Measurements from ENCODE around the gene GBP2.

GRCh38 chr1:89104147-89104546 lies 21.8 kb downstream of the GBP2 start:
- TF ChIP-seq CTCF (IDR thresholded peaks at IDR 0.05; ENCODE audit: low read depth, low read length, missing input control), result no peak
- TF ChIP-seq, protein P1, sequence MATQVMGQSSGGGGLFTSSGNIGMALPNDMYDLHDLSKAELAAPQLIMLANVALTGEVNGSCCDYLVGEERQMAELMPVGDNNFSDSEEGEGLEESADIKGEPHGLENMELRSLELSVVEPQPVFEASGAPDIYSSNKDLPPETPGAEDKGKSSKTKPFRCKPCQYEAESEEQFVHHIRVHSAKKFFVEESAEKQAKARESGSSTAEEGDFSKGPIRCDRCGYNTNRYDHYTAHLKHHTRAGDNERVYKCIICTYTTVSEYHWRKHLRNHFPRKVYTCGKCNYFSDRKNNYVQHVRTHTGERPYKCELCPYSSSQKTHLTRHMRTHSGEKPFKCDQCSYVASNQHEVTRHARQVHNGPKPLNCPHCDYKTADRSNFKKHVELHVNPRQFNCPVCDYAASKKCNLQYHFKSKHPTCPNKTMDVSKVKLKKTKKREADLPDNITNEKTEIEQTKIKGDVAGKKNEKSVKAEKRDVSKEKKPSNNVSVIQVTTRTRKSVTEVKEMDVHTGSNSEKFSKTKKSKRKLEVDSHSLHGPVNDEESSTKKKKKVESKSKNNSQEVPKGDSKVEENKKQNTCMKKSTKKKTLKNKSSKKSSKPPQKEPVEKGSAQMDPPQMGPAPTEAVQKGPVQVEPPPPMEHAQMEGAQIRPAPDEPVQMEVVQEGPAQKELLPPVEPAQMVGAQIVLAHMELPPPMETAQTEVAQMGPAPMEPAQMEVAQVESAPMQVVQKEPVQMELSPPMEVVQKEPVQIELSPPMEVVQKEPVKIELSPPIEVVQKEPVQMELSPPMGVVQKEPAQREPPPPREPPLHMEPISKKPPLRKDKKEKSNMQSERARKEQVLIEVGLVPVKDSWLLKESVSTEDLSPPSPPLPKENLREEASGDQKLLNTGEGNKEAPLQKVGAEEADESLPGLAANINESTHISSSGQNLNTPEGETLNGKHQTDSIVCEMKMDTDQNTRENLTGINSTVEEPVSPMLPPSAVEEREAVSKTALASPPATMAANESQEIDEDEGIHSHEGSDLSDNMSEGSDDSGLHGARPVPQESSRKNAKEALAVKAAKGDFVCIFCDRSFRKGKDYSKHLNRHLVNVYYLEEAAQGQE (IDR thresholded peaks at IDR 0.05), result no peak
- TF ChIP-seq YY1 (IDR thresholded peaks at IDR 0.05), result no peak
- TF ChIP-seq JUND (IDR thresholded peaks at IDR 0.05), result no peak
- TF ChIP-seq, protein P2, sequence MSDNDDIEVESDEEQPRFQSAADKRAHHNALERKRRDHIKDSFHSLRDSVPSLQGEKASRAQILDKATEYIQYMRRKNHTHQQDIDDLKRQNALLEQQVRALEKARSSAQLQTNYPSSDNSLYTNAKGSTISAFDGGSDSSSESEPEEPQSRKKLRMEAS (IDR thresholded peaks at IDR 0.05), result no peak
- TF ChIP-seq, protein P3, sequence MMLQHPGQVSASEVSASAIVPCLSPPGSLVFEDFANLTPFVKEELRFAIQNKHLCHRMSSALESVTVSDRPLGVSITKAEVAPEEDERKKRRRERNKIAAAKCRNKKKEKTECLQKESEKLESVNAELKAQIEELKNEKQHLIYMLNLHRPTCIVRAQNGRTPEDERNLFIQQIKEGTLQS (IDR thresholded peaks at IDR 0.05), result no peak
- TF ChIP-seq RXRA (IDR thresholded peaks at IDR 0.05), result no peak
- no peak for TF ChIP-seq TAF1 (conservative IDR thresholded peaks at IDR 0.05)

All from liver (tissue), 3 donors.